GM15510 (cell line): Measurements from ENCODE around the gene POLR3K.

Experiments used
- POLR2A ChIP-seq: IDR thresholded peaks from 3 replicates; pipeline ENCODE4 v1.6.1; 2011; ENCODE audit warnings: borderline replicate concordance; ENCODE audit not compliant: insufficient read length; ENCODE audit errors: extremely low read depth

The POLR3K gene

DNA sequence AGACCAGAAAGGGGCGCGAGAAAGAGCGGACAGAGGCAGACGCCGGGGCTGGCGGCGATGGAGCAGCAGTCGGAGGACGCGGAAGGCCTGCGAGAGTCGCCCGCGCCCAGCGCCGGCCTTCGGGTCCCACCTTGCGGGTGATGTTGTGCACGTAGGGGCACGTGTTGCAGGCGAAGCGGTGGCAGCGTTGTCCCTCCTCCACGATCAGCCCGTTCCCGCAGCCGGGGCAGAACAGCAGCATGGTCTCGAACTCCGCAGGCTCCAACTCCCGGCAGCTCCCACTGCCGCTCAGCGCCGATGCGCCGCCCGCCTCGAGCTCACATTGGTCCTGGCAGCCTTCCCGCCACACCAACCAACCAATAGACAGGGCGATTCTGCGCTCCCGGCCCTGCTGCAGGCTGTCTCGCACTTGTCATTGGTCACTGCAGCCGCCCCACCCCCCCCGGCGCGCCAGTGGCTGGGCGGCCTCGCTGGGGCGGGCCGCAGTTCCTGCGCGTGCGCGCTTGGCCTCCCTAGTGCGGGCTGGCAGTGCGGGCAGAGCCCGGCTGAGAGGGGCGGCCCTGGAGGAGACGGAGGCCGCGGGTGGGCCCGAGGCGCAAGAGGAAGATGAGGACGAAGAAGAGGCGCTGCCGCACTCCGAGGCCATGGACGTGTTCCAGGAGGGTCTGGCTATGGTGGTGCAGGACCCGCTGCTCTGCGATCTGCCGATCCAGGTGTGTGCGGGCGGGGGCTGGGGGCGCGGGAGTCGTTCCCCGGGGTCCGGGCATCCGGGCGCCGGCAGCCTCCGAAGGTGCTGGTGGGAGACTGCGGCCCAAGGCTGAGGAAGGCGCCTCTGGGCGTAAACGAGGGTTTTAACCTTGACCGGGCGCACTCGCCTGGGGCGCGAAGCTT is at the start of gene POLR3K, which contains the start of gene SNRNP25:
TSS of gene POLR3K (minus strand) at position 263 of the 891 bp plus-strand sequence. CDS start at position 241, 22 bp downstream.
TSS of gene SNRNP25 (plus strand) at position 483 of the 891 bp plus-strand sequence. CDS start at position 672, 189 bp downstream.
- TF ChIP-seq POLR2A, result peak; percentile 95

DNA sequence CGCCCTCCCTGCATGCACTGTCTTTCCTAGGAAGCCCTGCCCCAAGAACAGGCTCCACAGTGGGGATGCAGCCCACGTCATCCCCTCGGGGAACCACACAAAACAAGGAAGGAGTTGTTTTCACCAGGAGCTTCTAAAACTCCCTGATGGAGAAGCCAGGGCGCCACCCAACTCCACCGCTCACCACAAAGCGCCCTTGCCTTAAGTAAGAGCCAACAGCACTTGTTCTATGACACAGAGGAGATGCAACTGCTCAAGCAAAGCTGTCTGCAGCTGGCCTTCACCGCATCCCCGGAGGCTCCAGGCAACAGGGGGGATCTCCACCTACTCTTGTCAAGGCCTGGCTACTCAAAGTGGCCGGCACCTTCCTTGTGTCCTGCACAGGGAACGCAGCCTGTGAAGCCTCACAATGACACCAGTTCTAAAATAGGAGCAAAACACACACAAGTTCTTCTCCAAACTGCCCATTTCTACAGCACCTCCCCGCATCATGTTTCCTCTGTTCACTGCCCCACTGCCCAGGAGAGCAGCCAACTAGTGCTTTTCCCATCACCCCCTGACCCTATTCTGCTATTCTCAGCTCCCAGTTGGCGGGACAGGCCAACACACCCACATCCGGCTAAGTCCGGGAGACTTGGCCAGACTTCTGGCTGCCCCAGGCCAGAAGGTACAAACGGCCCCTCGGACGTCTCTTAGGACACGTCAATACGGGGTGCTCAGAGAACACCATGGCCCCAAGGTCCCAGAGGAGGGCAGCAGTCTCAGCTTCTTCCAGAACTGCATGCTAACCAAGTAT is 48.9 kb upstream of the POLR3K start:
- no peak for TF ChIP-seq POLR2A

DNA sequence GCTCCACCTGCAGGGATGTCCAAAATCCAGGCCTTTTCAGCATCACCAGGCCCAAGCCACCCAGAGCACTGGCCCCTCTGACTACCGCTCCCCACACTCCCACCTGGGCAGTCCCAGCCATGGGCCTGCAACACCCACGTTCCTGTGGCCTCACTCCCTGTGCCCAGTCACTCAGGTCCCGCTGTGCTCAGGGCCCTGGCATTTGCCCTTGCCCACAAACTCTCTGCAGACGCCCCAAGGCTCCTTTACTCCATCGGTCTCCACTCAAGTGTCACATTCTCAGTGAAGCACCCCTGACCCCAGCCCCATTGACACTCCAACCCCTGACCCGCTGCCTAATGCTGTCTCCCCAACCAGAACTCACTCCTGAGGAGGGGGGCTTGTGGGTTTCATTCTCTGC is 48.2 kb upstream of the POLR3K start:
- TF ChIP-seq POLR2A, result no peak

DNA sequence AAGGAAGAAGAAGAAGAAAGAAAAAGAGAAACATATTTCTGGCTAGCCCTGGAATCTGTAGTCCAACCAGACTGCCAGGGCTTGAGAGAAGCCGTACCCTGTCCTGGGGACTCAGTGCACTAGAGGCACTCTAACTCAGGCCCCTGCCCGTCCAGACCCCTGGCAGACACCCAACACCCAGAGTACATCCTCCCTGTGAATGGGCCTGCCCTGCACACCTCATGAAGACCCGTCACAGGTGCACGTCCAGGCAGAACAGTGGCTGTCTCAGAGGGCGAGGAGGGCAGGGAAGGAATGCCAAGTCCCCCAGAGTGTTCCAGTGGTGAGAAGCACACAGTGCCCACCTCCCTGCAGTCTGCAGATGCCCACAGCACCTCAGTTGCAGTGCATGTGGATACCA is 47.6 kb upstream of the POLR3K start:
- TF ChIP-seq POLR2A, result no peak

DNA sequence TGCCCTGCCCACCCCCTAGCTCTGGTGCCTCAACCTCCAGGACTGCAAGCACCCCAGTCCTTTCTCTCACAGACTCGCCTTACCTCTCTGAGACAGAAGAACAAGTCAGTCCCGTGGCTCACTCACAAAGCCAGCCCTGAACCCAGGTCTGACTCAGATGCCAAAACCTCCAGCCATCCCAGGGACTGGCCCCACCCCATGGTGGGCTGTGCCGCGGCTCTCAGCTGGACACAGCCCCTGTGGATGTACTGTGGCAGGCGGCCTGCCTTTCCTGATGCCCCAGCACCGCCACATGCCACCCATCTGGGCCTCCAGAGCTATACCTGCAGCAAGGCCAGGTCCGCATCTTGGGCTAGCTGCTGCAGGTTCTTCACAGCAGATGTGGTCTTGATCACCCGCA is 44.4 kb upstream of the POLR3K start:
- TF ChIP-seq POLR2A, result no peak

DNA sequence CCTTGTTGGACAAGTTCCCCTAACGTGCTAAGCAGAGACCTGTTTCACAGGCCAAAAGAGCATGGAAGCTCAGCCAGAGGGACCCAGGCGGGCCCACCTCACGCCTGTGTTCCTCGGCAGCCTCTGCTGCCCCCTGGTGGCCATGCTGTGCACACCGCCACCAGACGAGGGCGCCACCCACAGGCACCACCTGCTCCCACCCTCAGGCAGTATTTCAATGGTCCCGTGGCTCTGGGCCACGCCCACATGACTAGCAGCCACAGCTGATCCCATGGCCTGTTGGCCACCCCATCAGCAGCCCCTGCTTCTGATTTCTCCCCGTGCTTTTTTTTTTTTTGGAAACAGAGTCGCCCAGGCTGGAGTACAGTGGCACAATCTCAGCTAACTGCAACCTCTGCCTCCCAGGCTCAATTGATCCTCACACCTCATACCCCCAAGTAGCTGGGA is 43.5 kb upstream of the POLR3K start:
- TF ChIP-seq POLR2A, result peak; percentile 24

DNA sequence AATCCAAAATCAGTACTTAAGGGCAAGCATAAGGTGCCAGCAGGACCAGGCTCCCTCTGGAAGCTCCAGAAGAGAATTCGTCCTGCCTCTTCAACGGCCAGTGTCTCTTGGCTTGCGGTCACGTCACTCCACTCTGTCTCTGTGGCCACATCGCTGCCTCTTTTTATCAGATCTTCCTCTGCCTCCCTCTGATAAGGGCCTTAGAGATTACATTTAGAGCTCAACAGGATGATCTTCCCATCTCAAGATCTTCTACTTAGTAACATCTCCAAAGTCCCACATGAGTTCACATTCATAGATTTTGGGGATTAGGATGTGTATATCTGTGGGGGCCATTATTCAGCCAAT is 41.5 kb upstream of the POLR3K start:
- TF ChIP-seq POLR2A, result no peak

DNA sequence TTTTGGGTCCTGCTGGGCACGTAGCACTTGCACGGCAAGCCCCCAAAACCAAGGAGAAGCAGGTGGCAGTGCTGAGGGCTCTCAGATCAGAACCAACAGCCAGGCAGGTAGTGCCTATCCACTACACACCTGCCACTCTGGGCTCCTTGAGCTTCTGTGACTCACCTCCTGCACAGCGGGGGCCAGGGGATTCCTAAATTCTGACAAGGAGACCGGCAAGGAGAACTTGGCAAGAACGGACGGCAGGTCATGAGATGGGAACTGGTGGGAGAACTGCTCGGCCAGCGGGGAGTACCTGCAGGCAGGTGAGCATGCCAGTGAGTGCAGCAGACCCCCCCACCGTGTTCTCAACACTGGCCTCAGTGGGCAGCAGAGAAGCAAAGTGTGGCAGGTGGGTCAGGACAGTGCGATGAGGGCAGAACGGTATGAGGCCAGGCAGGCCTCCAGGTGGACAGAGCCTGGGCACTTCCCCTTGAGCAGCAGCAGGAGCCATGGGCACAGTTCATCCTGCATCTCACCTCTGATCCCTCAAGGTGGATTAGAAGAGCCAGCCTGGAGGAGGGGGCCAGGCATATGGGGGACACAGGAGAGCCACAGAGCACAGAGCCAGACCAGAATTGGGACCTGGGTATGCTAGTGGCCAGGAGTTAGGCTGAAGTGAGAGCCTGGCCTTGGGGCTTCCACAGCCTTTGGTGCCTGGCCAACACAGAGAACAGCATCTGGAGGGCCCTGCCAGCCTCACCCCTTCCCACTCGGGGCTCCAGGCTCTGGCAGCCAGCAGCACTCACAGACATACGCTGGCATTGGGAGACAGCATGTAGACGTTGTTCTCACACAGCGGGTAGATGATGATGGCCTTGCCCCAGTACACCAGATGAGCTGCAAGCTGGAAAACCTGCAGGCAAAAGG is 39.3 kb upstream of the POLR3K start:
- TF ChIP-seq POLR2A, result no peak

DNA sequence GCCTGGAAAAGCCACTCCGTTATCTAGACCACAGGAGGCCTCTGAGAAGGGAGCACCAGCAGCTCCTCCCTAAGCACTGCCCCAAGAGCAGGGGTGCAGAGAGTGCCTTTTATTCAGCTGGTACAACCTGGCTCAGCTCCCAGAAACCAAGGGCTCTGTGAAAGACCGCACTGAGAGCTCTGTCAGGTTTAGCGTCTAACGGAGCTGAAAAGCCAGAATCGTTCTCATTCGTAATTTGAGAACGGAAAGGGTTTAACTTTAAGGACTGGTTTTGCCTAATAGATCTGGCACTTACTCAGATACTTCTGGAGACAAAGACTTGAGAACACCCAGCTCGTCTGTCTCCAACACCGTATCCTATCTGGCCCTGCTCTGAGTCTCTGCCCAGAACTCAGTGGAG is 38.1 kb upstream of the POLR3K start:
- no peak for TF ChIP-seq POLR2A

DNA sequence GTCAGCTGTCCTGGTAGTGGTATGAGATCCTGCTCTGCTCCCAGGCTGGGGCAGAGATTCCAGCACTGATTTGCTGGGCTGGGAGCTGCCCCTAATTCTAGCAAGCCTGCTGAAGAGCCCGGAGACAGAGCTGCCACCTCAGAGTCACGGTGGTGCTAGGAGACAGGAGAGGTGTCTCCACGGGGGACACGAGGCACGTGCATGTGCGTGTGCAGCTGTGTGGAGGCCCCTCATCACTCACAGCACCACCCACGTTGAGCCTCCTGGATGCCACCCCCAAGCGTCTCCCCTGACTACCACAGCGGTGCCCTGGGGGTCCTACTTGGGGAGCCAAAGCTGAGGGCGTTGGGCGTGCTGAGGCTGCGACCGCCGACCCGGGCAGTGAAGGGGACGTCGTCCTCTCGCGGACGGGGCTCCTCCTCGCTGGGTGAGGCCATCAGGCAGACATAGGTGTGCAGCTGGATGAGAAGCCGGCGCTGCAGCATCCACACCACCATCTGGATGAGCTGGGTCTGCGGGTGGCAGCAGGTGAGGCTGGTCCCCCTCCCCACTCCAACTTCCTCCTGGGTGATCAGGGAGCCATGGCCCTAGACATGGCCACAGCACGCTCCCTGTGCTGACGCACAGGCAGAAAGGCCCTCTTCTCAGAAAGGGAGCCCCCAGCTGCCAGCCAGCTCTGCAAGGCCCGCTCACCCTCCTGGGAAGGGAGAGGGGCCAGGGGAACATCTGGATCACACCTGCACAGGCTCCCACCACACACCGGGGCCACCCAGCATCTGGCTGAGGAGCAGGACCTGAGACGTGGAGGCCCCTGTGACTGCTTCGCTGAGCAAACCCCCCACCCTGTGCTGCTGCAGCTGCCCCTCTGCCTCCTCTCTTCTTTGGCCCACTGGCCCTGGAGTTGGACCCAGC is 36.2 kb upstream of the POLR3K start:
- no peak for TF ChIP-seq POLR2A

DNA sequence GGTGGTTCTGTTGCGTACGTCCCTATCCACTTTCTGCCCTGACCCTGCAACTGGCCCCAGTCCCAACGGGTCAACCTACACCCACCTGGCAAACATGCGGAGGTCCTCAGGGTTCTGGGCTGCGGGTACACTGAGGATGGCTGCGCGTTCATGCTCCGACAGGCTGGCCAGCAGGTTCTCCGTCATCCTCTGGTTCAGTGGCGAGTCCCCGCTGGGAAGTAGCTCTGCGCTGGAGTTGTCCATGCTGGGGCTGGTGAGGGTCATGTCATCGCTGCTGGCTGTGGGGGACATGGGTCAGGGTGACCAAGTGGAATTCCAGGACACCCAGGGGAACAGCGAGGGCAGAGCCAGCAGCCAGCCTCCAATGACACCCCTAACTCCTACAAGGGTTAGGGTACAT is 35.2 kb upstream of the POLR3K start:
- no peak for TF ChIP-seq POLR2A

DNA sequence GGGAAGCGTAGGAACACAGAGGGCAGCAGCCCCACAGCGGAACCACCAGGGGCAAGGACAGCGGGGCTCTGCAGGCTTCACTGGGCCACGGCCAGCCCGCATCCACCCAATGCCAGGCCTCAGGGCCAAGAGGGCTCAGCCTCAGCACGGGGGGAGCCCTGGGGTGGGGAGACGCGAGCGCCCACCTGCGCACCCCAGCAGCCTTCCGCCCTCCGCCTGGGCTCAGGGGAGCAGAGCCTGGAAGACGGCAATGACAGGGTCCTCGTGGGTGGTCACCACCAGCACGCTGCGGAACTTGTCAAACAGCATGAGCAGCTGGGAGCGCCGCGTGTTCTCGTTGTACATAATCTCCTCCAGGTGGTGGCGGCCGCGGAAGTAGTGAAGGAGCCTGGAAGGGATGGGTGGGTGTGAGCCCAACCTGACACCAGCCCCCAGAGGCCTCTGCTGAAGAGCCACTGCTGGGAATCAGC is 33.1 kb upstream of the POLR3K start:
- TF ChIP-seq POLR2A, result no peak

DNA sequence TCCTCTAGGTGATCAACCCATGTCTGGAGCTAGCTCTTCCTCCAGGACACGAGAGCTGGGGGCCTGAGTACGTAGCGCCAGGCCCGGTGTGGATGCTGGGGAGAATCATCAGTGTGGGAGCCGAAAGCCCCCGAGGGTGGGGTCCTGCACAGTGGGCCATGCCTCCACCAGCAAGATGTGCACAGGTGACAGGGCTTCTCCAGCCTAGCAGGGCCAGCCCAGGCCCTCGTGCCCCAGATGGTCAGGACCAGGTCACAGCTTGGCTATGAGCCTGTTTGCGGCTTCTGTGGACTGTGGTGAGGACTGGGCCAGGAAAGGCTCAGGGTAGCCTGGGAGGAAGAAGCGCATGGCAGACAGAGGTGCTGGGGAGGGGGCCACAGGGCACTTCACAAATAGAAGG is 32.5 kb upstream of the POLR3K start:
- no peak for TF ChIP-seq POLR2A
